Osteoblast (primary cell): ENCODE data around the gene RNF212B. TPM values are rescaled to one million over a fixed set of nuclear protein-coding genes. Genes with fewer than 3 reads are reported as not detected.
A peak's percentile ranks its signal among the peaks of the same experiment; 100 is the strongest.
"Not testable (repeated sequence)": the region's sequence is repeated elsewhere in the genome, so short reads cannot be mapped to it uniquely, and the experiment has no call there.

ENCODE experiments used
- DNase-seq: peaks from one replicate; pipeline ENCODE4 v3.0.0; 2011; ENCODE audit warnings: low spot score, mixed read lengths; ENCODE audit not compliant: insufficient read length; ENCODE audit errors: missing footprints
- H2AFZ ChIP-seq: 2 replicates; pipeline ENCODE4 v1.6.0; 2011; ENCODE audit warnings: mild to moderate bottlenecking, low read length
- H3K27ac ChIP-seq: 2 replicates; pipeline ENCODE4 v1.5.1; 2011; ENCODE audit warnings: mild to moderate bottlenecking, low read depth, low read length, moderate library complexity
- H3K27me3 ChIP-seq: 2 replicates; pipeline ENCODE4 v1.6.0; 2012; ENCODE audit warnings: mild to moderate bottlenecking, control low read depth, inconsistent platforms, low read length, moderate library complexity; ENCODE audit not compliant: insufficient read depth
- H3K36me3 ChIP-seq: 2 replicates; pipeline ENCODE4 v1.5.1; 2011; ENCODE audit warnings: mild to moderate bottlenecking, low read length, control low read depth, moderate library complexity; ENCODE audit not compliant: insufficient read depth
- H3K4me1 ChIP-seq: 2 replicates; pipeline ENCODE4 v1.5.1; 2011; ENCODE audit warnings: mild to moderate bottlenecking, low read length, control low read depth, moderate library complexity; ENCODE audit not compliant: insufficient read depth
- H3K4me2 ChIP-seq: 2 replicates; pipeline ENCODE4 v1.6.0; 2011; ENCODE audit warnings: mild to moderate bottlenecking, low read length; ENCODE audit not compliant: insufficient read depth
- H3K4me3 ChIP-seq: fragments of 200-600 bp; sonication (generic); 3 replicates; pipeline ENCODE4 v1.5.1; 2012; ENCODE audit warnings: mild to moderate bottlenecking, low read length, inconsistent platforms; ENCODE audit not compliant: insufficient read depth
- H3K79me2 ChIP-seq: 2 replicates; pipeline ENCODE4 v1.6.0; 2012; ENCODE audit warnings: mild to moderate bottlenecking, low read length, control low read depth, inconsistent platforms; ENCODE audit not compliant: insufficient read depth
- H3K9me3 ChIP-seq: 2 replicates; pipeline ENCODE4 v1.5.1; 2011; ENCODE audit warnings: low read depth, low read length, control low read depth
- H4K20me1 ChIP-seq: 2 replicates; pipeline ENCODE4 v1.6.0; 2012; ENCODE audit warnings: mild to moderate bottlenecking, low read length, control low read depth; ENCODE audit not compliant: insufficient read depth
- total RNA-seq: library from RNA; depleted of rRNA; stranded (reverse); fragments of >200 nt; gene quantifications from 2 replicates; pipeline ENCODE4 v1.2.3, GENCODE V29; 2012
- TF ChIP-seq, protein P1 (sequence below): IDR thresholded peaks from 2 replicates; pipeline ENCODE4 v1.5.1; 2011; ENCODE audit warnings: mild to moderate bottlenecking, low read depth, low read length, moderate library complexity; ENCODE audit errors: extremely low read depth

Gene RNF212B
- total RNA-seq, 1 donor, result not detected

DNA sequence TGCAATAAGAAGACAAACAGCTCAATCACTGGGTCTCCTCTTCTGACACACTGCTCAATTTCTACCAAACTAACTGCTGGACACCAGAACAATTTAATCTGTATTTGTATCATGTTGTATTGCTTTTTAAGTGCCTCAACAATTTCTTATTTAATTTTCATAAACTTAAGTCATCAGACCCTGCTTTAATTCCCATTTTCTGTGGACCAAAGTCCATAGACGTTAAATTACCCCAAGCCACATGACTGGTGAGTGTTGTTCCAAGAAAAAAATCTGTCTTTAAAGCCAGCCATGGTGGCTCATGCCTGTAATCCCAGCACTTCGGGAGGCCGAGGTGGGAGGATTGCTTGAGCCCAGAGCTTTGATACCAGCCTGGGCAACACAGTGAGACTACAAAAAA, 39.5 kb downstream of the RNF212B start:
- Histone ChIP-seq H4K20me1 (no peaks in the 10 kb centered on the region), H3K79me2 (no peaks in the 10 kb centered on the region), H3K4me2 (no peak overlapping the region), H3K9me3 (no peaks in the 10 kb centered on the region), H3K27ac (no peak overlapping the region), H3K27me3 (no peaks in the 10 kb centered on the region), H3K36me3 (no peaks in the 10 kb centered on the region), H2AFZ (no peak overlapping the region), H3K4me3 (no peak overlapping the region), H3K4me1 (no peaks in the 10 kb centered on the region)
- TF ChIP-seq, protein P1, sequence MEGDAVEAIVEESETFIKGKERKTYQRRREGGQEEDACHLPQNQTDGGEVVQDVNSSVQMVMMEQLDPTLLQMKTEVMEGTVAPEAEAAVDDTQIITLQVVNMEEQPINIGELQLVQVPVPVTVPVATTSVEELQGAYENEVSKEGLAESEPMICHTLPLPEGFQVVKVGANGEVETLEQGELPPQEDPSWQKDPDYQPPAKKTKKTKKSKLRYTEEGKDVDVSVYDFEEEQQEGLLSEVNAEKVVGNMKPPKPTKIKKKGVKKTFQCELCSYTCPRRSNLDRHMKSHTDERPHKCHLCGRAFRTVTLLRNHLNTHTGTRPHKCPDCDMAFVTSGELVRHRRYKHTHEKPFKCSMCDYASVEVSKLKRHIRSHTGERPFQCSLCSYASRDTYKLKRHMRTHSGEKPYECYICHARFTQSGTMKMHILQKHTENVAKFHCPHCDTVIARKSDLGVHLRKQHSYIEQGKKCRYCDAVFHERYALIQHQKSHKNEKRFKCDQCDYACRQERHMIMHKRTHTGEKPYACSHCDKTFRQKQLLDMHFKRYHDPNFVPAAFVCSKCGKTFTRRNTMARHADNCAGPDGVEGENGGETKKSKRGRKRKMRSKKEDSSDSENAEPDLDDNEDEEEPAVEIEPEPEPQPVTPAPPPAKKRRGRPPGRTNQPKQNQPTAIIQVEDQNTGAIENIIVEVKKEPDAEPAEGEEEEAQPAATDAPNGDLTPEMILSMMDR, result no peak
- DNase-seq, result no peak

DNA sequence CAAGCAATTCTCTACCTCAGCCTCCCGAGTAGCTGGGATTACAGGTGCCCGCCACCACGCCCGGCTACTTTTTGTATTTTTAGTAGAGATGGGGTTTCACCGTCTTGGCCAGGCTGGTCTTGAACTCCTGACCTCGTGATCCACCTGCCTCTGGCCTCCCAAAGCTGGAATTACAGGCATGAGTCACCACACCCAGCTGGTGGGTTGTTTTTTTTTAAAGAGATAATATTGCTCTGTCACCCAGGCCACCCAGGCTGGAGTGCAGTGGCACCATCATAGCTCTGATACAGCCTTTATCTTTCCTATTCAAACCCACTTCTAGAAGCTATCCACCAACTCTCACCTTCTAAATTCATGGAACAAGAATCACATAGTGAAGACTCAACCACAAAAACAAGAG, 40.2 kb downstream of the RNF212B start:
- not testable (repeated sequence) for H3K4me2 ChIP-seq, H4K20me1 ChIP-seq, H3K79me2 ChIP-seq, DNase-seq, H3K4me3 ChIP-seq, H3K9me3 ChIP-seq, H3K27ac ChIP-seq, H3K27me3 ChIP-seq, H3K4me1 ChIP-seq, H3K36me3 ChIP-seq, H2AFZ ChIP-seq

DNA sequence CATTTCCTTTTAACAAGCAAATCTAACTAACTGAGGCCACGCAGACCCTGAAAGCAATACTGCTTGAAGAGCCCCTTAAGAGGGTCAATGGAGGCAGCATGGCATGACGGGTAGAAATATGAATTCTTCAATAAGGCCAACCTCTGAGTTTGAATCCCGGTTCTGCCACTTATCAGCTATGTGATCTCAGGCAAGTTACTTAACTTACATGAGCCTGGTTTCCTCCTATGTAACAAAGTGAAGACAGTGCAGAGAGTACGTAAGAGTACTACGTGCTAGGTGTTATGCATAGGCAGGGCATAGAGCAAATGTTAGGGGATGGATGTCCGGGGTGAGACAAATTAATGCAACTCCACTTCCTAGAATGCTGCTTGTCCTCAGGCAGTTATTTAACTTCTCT, 43.5 kb downstream of the RNF212B start:
- Histone ChIP-seq H3K4me3 (no peak overlapping the region), H3K4me2 (no peak overlapping the region), H4K20me1 (peaks cover 2% of the 10 kb centered on the region), H3K4me1 (peaks cover 7% of the 10 kb centered on the region), H3K9me3 (no peaks in the 10 kb centered on the region), H2AFZ (no peak overlapping the region), H3K79me2 (peaks cover 19% of the 10 kb centered on the region), H3K27ac (no peak overlapping the region), H3K27me3 (no peaks in the 10 kb centered on the region), H3K36me3 (no peaks in the 10 kb centered on the region)
- no peak for DNase-seq
- TF ChIP-seq, protein P1, result no peak

DNA sequence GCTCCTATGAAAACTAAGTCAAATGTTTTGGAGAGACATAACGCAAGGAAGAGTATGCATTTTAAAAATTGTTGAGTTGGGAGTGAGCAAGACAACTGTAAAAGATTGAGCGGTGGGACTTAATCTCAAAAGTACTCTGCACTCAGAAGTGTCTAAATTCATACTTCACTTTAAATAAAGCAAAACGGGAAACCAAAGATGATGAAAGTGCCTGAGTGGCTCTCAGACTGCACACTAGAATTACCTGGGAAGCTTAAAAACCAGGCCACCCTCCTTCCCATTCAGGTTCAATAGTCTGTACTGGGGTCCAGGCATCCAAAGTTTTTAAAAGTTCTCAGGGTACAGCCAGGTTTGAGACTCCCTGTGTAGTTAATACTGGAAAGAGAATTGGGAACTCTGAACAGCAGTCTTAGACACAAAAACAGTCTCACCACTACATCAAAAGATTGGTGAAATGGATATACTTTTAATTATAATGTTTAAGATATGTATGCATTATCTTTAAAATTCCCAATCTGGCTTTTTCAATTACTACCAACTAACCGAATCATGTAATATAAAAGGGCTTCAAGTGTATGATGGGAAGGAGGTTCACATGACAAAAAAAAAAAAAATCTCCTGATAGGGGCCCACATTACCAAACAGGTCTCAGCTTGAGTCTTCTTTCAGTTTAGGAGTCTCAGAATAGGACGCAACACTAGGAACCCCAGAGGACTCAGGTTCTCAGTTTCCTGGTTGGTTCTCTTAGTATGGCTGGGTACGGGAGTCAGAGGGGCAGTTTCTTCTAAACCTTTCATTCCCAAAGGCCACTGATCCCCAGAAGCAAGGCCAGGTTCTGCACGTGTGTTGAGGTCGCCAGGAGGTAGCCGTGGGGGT, 47.2 kb downstream of the RNF212B start:
- H3K4me3 ChIP-seq, result peak overlapping the region; percentile 94
- no peaks in the 10 kb centered on the region for H3K9me3 ChIP-seq
- H3K4me2 ChIP-seq, result peak overlapping the region; percentile 93
- peaks cover 16% of the 10 kb centered on the region for H3K4me1 ChIP-seq
- TF ChIP-seq, protein P1, result no peak
- peaks cover 2% of the 10 kb centered on the region for H4K20me1 ChIP-seq
- H3K27me3 ChIP-seq, result peaks cover 14% of the 10 kb centered on the region
- H3K79me2 ChIP-seq, result peaks cover 19% of the 10 kb centered on the region
- peak overlapping the region; percentile 54 for H3K27ac ChIP-seq
- H2AFZ ChIP-seq, result peak overlapping the region; percentile 98
- H3K36me3 ChIP-seq, result no peaks in the 10 kb centered on the region
- DNase-seq, result no peak
